HG02678 (cell line): ENCODE measurements around the gene KLK14.

Source experiments
- ATAC-seq: cut with Tn5 transposase; IDR thresholded peaks from one replicate; pipeline ENCODE4 v1.9.1; 2021; ENCODE audit warnings: mild to moderate bottlenecking, moderate library complexity; ENCODE audit not compliant: unreplicated experiment

The KLK14 gene

GRCh38 chr19:51086153-51086850 is 3.6 kb upstream of the KLK14 start:
- ATAC-seq, result no peak

GRCh38 chr19:51084505-51084904 is 1.8 kb upstream of the KLK14 start:
- ATAC-seq, result no peak

GRCh38 chr19:51083783-51084182 is 1.1 kb upstream of the KLK14 start:
- ATAC-seq, result no peak

GRCh38 chr19:51083181-51083580 is 494 bp upstream of the KLK14 start:
- no peak for ATAC-seq

GRCh38 chr19:51081476-51081875 is 1.2 kb downstream of the KLK14 start:
- no peak for ATAC-seq

GRCh38 chr19:51079481-51080110 is 3.1 kb downstream of the KLK14 start:
- ATAC-seq, result no peak

GRCh38 chr19:51078731-51079130 is 4.0 kb downstream of the KLK14 start:
- ATAC-seq, result no peak

- no peak for ATAC-seq
Measured at GRCh38 chr19:51078104-51078503, 4.6 kb downstream of the KLK14 start.

- ATAC-seq, result no peak
Measured at GRCh38 chr19:51076631-51077213, 6.0 kb downstream of the KLK14 start.

- ATAC-seq, result no peak
Measured at GRCh38 chr19:51075998-51076397, 6.7 kb downstream of the KLK14 start.

GRCh38 chr19:51071095-51071405 is 11.6 kb downstream of the KLK14 start:
- no peak for ATAC-seq

GRCh38 chr19:51070334-51071094 is 12.2 kb downstream of the KLK14 start:
- ATAC-seq, result no peak

- no peak for ATAC-seq
Measured at GRCh38 chr19:51066393-51067186, 16.1 kb downstream of the KLK14 start.

- ATAC-seq, result no peak
Measured at GRCh38 chr19:51065221-51065960, 17.3 kb downstream of the KLK14 start.

- no peak for ATAC-seq
Measured at GRCh38 chr19:51064534-51065220, 18.0 kb downstream of the KLK14 start, which contains the start of gene KLK13. Gene KLK13 (minus strand): TSS chr19:51065092. CDS start chr19:51065067, 25 bp downstream.

- ATAC-seq, result no peak
Measured at GRCh38 chr19:51063664-51064063, 19.0 kb downstream of the KLK14 start.

- no peak for ATAC-seq
Measured at GRCh38 chr19:51060973-51061372, 21.7 kb downstream of the KLK14 start.

- no peak for ATAC-seq
Measured at GRCh38 chr19:51060336-51060735, 22.4 kb downstream of the KLK14 start.

- ATAC-seq, result no peak
Measured at GRCh38 chr19:51059715-51060114, 23.0 kb downstream of the KLK14 start.

GRCh38 chr19:51055866-51056265 is 26.8 kb downstream of the KLK14 start:
- ATAC-seq, result no peak
